ENCODE data around the gene CD34.
"Not testable (repeated sequence)": the region's sequence is repeated elsewhere in the genome, so short reads cannot be mapped to it uniquely, and the experiment has no call there.

CD34 gene

GRCh38 chr1:207896547-207896946 is 14.4 kb downstream of the CD34 start:
- DNase-seq = no peak

- DNase-seq = no peak
Measured at GRCh38 chr1:207894704-207895103, 16.2 kb downstream of the CD34 start.

- no peak for DNase-seq
Measured at GRCh38 chr1:207893737-207894582, 17.0 kb downstream of the CD34 start.

- no peak for DNase-seq
Measured at GRCh38 chr1:207892764-207893163, 18.2 kb downstream of the CD34 start.

- no peak for DNase-seq
Measured at GRCh38 chr1:207891148-207891547, 19.8 kb downstream of the CD34 start.

- DNase-seq = no peak
Measured at GRCh38 chr1:207890136-207890738, 20.7 kb downstream of the CD34 start.

GRCh38 chr1:207888652-207889051 is 22.3 kb downstream of the CD34 start:
- DNase-seq = no peak

GRCh38 chr1:207887542-207888201 is 23.3 kb downstream of the CD34 start:
- DNase-seq = no peak

- DNase-seq = no peak
Measured at GRCh38 chr1:207886227-207886626, 24.7 kb downstream of the CD34 start.

- DNase-seq = peak; percentile 48
Measured at GRCh38 chr1:207885129-207886032, 25.5 kb downstream of the CD34 start.

GRCh38 chr1:207884266-207885029 is 26.5 kb downstream of the CD34 start:
- no peak for DNase-seq

- no peak for DNase-seq
Measured at GRCh38 chr1:207883660-207884250, 27.2 kb downstream of the CD34 start.

- no peak for DNase-seq
Measured at GRCh38 chr1:207883104-207883651, 27.7 kb downstream of the CD34 start.

GRCh38 chr1:207882692-207883091 is 28.2 kb downstream of the CD34 start:
- DNase-seq = no peak

GRCh38 chr1:207878939-207879338 is 32.0 kb downstream of the CD34 start:
- no peak for DNase-seq

- DNase-seq = not testable (repeated sequence)
Measured at GRCh38 chr1:207877914-207878313, 33.0 kb downstream of the CD34 start.

GRCh38 chr1:207876131-207876530 is 34.8 kb downstream of the CD34 start:
- no peak for DNase-seq

- no peak for DNase-seq
Measured at GRCh38 chr1:207875532-207875931, 35.4 kb downstream of the CD34 start.

GRCh38 chr1:207873055-207873890 is 37.7 kb downstream of the CD34 start:
- DNase-seq = no peak

GRCh38 chr1:207872621-207873020 is 38.3 kb downstream of the CD34 start:
- DNase-seq = no peak
